DMS79 treated with DMSO at 0.1 percent for 48 hours (cell line): Measurements from ENCODE around the gene OMA1.
A peak's percentile ranks its signal among the peaks of the same experiment; 100 is the strongest.
"Not testable (repeated sequence)": the region's sequence is repeated elsewhere in the genome, so short reads cannot be mapped to it uniquely, and the experiment has no call there.

Source experiments
- DNase-seq: peaks from one replicate; lab custom pipeline; 2025; lab: John Stamatoyannopoulos, UW

The OMA1 gene

GRCh38 chr1:58524353-58524945, 22.1 kb downstream of the OMA1 start:
- no peak for DNase-seq

DNA sequence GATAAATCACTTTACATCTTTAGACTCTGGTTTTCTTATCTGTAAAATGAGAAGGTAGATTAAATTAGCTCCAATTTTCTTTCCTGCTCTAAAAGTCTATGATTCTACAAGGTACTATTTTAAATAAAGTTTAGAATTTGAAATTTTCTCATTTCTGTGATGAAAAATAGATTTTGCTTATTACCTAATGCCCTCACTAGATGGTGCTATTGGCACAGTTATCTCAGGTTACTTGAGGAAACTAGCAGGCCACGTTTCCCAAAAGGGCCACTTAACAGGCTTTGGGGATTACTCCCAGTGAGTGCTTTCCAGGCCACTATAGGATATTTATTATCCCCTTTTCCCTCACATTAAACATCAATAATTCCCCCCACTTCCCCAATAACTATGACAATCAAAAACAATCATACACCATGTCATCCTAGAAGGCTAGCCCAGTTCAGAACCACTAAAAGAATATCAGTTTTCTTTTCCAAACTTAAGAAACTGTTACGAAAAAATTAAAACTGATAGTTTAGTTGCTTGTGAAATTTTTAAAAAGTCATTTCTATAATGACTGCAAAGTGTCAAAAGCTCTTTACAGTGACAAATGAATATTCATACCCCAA, 30.6 kb downstream of the OMA1 start:
- peak; percentile 69 for DNase-seq

DNA sequence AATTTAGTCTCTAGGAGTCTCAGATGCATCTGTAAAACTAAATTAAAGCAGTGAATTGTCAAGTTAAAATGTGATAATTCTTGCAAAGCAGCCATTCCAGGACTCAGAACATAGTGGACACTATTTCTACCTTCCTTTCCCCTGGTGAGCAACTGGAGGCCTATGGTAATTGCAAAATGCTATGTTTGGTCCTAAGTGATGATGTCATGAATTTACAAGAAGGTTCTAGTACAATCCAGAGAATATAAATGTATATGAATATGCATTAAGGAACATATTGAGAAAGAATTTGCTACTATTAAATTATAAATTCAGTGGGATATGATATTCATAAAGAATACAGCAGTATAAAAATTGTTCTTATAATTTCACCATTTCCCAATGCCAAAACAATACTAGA, 32.6 kb downstream of the OMA1 start:
- no peak for DNase-seq

DNA sequence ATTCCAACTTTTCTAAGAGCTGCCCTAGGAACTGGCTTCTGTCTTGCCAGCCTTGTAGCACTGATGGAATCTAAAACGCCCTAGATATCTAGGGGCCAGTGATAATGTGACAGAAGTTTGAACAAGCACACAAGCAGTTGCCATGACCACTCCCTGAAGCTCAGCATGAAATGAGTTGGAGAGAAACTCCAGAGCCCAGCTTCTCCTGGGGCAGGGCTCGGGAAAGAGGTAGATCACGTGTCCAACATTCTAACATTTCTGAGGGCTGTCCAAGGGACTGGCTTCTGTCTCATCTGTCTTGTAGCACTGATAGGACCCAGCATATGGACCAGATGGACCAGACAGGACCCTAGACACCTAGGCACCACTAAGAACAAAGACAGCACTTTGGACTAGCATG, 37.9 kb downstream of the OMA1 start:
- DNase-seq = no peak

GRCh38 chr1:58505286-58505685, 41.2 kb downstream of the OMA1 start:
- DNase-seq = no peak

DNA sequence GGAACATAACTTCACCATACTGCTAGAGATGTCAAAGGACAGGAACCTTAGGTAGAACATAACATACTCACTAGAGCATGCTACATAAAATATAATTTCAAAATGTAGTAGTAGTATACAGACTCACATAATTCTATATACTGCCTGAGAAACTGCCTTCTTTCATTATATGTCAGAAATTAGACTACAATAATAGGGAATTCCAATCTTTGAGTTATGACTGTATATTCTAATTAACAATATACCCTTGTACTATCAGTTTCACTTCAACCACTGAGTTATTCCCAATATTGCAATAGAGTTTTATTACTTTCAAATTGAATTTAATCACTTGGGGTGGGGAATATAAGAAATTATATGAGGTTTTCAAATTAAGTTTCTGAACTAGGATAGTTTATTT, 44.0 kb downstream of the OMA1 start:
- no peak for DNase-seq

GRCh38 chr1:58500043-58500442, 46.5 kb downstream of the OMA1 start:
- DNase-seq = no peak

- no peak for DNase-seq
Observed at GRCh38 chr1:58497499-58497898, 49.0 kb downstream of the OMA1 start.

- DNase-seq = no peak
Observed at GRCh38 chr1:58496042-58496441, 50.5 kb downstream of the OMA1 start.

DNA sequence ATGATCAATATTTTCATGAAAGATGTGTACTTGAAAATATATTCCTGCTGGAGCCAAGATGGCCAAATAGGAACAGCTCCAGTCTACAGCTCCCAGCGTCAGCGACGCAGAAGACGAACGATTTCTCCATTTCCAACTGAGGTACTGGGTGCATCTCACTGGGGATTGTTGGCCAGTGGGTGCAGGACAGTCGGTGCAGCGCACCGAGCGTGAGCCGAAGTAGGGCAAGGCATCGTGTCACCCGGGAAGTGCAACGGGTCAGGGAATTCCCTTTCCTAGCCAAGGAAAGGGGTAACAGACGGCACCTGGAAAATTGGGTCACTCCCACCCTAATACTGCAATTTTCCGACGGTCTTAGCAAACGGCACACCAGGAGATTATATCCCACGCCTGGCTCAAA, 57.6 kb downstream of the OMA1 start:
- DNase-seq = not testable (repeated sequence)

- no peak for DNase-seq
Observed at GRCh38 chr1:58487002-58487401, 59.5 kb downstream of the OMA1 start.

DNA sequence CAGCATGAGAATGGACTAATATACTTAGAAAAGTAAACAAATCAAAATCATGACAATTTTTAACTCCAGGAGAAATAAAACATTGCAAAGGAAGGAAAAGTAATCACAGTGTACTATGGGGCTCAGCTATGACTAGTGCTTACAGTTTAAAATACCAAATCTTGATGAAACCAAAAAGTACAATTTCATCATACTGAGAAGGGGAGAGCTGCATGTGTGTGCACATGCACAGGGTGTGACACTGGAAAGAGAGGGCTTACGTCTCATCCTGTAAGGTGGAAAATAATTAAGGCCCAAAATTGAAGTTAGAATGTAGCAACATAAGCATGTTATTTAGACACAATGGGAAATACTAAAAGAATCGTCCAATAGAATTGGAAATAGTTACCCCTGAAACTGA, 64.6 kb downstream of the OMA1 start:
- DNase-seq = no peak

- no peak for DNase-seq
Observed at GRCh38 chr1:58480191-58480590, 66.3 kb downstream of the OMA1 start.

DNA sequence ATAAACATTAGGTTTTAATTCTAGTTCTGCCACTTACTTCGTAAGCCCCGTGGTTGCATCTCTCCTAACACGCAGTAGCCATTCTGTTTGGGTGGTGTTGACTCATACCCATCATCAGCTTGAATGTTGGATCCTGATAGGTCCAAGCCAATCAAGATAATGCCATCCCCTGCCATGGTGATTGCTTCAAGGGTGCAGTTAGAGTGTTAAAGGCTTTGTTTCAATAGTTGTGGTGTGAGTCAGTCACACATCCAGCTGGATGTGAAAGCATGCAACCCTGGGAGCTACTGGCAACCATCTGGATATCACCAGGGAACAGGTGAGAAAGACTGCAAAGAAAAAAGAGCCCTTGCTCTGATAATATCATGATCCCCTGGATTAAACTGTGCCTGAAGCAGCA, 69.1 kb downstream of the OMA1 start:
- DNase-seq = no peak

DNA sequence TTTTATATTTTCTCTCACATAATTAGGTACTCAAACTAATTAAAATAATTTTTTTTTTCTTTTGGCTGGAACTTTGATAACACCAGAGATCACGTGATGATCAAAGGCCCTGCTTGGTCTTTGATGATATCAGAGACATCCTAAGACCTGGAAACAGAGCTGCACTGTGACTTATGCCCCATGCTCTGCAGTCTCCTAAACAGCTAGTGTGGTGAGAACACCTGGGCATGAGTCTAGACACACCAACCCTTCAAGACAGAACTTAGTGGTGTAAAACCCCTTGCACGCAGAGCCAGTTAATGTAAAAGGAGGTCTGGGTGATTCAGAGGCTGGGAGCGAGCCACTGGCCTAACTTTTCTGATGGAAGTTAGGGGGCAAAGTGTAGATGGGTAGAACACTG, 70.3 kb downstream of the OMA1 start:
- DNase-seq = no peak

GRCh38 chr1:58469476-58469875, 77.0 kb downstream of the OMA1 start:
- no peak for DNase-seq

DNA sequence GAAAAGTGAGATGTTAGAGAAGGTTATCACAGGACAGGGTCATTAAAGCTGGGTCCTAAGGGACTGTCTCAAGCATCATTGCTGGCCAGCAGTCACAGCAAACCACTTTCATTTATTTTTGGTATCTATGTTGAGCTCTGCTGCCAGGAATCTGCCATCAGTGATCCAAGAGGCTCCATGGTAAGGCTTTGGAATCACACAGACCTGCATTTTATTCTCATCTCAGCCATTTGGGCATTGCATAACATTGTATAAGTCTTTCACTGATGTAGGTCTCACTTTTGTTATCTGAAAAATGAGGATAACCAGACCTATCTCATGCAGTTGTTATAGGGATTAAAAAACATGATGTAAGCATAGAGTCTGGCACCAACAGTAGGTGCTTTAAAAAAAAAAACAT, 77.5 kb downstream of the OMA1 start:
- DNase-seq = no peak

- DNase-seq = no peak
Observed at GRCh38 chr1:58468612-58469011, 77.9 kb downstream of the OMA1 start.

DNA sequence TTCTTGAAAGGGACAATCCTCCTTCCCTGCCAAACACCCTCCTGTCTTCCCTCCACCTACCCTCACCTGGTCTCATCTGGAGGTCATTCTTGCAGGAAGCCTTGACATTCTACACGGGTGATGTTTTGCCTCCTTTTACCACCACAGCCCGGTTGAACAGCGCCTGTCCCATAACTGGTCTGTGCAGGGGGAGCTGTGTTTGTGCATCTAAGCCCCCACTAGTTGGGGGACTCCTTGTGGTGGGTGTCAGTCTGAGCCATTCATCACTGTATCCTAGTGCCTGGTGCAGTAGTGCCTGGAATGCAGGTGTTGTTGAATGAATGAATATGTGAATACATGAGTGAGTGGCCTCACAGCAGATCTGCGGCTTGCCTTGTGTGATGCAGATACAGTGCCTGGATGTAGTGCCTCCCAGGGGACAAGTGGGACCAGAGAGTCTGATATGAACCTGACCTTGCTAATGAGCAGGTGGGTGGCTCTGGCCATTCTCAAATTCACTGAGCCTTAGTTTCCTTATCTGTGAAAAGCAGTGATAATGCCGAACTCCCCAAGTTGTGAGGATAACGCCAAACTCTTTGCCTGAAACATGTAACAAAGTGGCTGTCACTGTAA, 79.8 kb downstream of the OMA1 start:
- DNase-seq = no peak

DNA sequence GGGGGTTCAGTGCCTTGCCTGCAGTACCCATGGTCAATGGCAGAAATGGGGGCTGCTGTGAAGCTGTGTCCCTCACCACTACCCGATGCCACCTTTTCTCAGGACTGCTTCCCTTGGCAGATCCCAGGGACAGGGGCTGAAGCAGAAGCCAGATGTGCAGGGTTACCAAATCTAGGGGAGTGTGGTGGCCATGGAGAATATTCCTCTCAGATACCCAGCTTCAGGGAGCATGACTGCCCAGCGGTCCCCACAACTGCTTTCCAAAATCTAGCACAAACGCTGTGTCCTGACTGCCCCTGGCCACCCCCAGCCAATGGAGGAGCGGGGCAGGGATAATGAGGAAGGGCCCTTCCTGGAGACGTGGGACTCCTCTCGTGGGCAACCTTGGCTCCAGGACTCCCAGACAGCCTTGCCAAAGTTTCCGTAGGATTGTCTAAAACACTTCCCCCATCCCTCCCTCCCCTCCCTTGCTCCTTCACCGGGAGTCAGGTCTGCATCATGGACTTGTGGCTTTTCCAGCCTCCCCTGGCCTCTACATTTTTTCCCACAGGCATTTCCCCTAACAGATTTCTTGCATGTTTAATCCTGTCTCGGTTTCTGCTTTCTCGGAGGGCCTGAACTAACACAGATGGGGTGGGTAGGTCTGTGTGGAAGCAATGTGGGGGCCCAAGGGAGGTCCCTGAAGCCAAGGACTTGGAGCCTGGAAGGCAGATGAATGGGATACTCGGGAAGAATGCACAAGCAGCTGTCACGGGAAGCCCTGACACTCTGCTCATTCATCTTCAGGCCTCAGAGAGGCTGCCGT, 80.5 kb downstream of the OMA1 start:
- no peak for DNase-seq

- no peak for DNase-seq
Observed at GRCh38 chr1:58465176-58465575, 81.3 kb downstream of the OMA1 start.

DNA sequence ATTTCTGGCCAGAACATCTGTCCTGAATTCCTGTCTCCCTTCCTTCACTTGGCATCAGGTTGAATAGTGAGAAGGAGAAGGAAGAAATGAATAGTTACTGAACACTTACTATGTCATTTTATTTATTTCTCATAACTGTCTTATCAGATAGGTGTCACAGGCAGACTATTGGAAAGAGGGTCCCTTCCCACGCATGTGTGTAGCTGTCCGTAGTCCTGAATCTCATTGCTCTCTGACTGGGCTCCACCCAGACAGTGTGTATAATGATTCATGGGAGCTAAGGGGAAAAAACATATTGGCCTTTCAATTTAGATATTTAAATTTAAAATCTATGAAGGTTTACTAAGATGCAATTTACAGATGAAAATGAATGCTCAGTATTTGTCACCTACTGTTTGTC, 86.1 kb downstream of the OMA1 start:
- DNase-seq = no peak

DNA sequence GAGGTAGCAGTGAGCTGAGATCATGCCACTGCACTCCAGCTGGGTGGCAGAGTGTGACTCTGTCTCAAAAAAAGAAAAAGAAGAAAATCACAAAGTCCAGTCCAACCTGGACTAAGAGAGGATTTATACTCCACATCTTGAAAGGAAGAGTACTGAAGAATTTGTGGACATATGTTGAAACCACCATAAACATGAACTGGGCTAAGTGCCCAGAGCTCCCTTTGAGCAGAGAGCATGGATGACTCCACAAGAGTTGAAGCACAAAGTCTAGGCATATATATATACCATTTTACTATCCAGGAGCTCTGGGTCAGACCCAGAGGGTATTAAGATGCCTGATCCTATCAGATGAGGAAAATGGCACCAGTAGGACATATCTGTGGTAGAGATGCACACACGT, 86.6 kb downstream of the OMA1 start:
- DNase-seq = no peak
